Epithelial cell of esophagus (primary cell): Measurements from ENCODE around the gene GALNT8.

ENCODE experiments used
- DNase-seq: peaks from one replicate; pipeline ENCODE4 v3.0.0; 2010; ENCODE audit warnings: low read depth
- H3K4me3 ChIP-seq: 2 replicates; pipeline ENCODE4 v1.5.1; 2011; ENCODE audit warnings: mild to moderate bottlenecking, low read length, control low read depth
- CTCF ChIP-seq: IDR thresholded peaks from 2 replicates; pipeline ENCODE4 v1.5.1; 2011; ENCODE audit warnings: low read depth, mild to moderate bottlenecking, low read length, control low read depth, inconsistent platforms; ENCODE audit not compliant: insufficient read depth; ENCODE audit errors: missing control alignments

The GALNT8 gene

GRCh38 chr12:4784404-4785054 is 64.3 kb downstream of the GALNT8 start:
- H3K4me3 ChIP-seq, result no peak overlapping the region
- TF ChIP-seq CTCF, result no peak
- no peak for DNase-seq

DNA sequence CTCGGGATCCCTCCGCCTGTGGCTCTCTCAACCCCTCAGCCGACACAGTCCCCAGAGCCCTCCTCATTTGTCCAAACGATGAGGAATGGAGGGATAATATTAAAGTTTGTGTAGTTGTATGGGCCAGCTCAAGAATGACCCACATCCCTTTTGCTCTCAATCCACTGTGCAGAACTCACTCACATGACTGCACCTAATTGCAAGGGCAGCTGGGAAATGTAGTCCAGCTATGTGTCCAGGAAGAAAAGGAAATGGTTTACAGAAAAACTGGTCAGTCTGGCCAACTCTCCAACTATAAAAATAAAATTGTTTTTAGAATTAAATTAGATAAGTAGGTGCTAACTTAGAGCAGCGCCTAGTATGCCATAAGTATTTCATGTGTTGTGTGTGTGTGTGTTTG is 66.6 kb downstream of the GALNT8 start:
- TF ChIP-seq CTCF, result no peak
- DNase-seq, result no peak
- H3K4me3 ChIP-seq, result no peak overlapping the region

DNA sequence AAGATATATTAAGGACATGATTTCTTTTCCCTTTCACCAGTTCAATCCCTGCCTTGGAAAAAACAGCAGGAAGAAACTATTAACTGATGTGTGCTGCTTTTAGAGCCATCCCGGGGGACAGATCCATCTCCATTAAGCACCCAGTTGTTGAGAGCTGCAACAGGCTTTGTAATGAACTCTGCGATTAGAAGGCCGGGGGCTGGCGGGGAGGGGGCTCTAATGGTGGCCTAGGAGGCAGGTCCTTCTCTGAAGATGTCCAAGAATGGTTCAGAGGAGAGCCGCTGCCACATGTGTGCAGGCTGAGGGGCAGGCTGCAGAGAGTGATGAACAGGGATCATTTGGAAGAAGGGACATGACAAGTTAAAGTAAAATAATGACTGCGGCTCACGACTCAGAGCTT is 67.8 kb downstream of the GALNT8 start:
- no peak for TF ChIP-seq CTCF
- no peak overlapping the region for H3K4me3 ChIP-seq
- no peak for DNase-seq

GRCh38 chr12:4789776-4790175 is 69.6 kb downstream of the GALNT8 start:
- no peak for DNase-seq
- H3K4me3 ChIP-seq, result no peak overlapping the region
- TF ChIP-seq CTCF, result no peak

DNA sequence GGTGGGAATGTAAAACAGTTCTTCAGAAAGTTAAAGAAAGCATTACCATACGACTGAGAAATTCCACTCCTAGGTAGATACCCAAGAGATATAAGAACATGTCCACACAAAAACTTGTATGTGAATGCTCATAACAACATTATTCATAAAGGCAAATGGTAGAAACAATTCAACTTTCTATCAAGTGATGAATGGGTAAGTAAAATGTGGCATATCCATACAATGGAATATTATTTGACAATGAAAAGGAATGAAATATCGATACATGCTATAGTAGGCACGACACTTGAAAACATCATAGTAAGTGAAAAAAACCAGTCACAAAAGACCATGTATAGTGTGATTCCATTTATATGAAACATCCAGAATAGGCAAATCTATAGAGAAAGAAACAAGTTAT is 71.3 kb downstream of the GALNT8 start:
- TF ChIP-seq CTCF, result no peak
- DNase-seq, result no peak
- H3K4me3 ChIP-seq, result no peak overlapping the region

DNA sequence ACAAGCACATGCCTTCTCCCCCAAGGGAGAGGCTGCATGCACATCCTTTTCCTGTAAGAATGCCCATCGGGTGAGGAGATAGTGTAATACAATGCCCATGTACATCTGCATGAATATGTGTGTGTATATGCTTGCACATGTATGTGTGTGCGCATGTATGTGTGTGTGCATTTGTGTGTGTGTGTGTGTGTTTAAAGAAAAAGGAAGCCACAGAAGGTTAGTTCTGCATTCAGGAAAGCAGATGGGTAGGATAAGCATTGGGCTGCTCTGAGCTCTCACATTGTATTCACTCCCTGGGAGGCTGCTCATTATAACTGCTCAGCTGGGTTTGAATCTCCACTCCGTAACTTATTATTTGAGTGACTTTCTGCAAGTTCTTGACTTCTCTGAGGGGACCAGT is 74.3 kb downstream of the GALNT8 start:
- no peak for DNase-seq
- no peak for TF ChIP-seq CTCF
- H3K4me3 ChIP-seq, result no peak overlapping the region

DNA sequence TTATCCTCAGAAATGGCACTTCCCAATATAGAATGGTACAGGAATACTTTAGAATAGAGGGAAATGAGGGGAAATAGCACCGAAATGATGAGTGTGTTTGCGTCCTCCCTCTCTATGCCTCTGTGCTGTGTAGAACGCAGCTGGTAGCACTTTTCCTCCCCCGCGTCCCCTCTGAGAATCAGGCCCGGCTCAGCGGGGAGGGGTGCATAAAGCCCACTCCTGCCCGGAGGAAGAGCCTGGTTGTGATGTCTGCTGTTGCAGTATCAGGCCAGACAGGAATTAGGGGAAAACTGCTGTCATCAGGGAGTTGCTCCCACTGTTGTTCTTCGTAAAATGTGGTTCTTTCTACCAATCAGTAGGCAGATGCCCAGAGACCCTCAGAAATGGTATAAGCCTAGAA is 76.0 kb downstream of the GALNT8 start:
- no peak for DNase-seq
- TF ChIP-seq CTCF, result no peak
- H3K4me3 ChIP-seq, result no peak overlapping the region
